ENCODE measurements around the gene NECTIN1.

GRCh38 chr11:119754656-119755355 lies 25.8 kb upstream of the NECTIN1 start:
- TF ChIP-seq POLR2A (IDR thresholded peaks at IDR 0.05; ENCODE audit: low read length) = no peak
- TF ChIP-seq GATA1 (IDR thresholded peaks at IDR 0.05; ENCODE audit: low read depth, low read length) = no peak
